ENCODE data around the gene UMPS.

DNA sequence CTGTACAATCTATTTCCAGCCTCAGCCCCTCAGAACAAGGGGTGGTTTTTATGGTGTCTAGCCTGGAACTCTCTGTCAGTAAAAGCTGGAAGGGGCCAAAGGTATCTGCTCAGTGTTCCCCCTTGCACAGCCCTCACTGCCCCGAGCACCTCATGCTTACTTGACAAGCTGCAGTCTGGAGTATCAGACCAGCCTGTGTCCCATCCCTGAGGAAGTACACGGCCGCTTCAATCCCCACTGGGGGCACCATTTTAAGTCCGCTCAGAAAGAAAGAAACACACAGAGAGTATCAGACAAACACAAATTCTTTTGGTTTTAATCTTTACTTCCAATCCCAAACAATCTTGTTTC is 32.4 kb downstream of the UMPS start:
- TF ChIP-seq, protein P1, sequence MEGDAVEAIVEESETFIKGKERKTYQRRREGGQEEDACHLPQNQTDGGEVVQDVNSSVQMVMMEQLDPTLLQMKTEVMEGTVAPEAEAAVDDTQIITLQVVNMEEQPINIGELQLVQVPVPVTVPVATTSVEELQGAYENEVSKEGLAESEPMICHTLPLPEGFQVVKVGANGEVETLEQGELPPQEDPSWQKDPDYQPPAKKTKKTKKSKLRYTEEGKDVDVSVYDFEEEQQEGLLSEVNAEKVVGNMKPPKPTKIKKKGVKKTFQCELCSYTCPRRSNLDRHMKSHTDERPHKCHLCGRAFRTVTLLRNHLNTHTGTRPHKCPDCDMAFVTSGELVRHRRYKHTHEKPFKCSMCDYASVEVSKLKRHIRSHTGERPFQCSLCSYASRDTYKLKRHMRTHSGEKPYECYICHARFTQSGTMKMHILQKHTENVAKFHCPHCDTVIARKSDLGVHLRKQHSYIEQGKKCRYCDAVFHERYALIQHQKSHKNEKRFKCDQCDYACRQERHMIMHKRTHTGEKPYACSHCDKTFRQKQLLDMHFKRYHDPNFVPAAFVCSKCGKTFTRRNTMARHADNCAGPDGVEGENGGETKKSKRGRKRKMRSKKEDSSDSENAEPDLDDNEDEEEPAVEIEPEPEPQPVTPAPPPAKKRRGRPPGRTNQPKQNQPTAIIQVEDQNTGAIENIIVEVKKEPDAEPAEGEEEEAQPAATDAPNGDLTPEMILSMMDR (IDR thresholded peaks at IDR 0.05), result no peak
- no peak for TF ChIP-seq POLR2A (IDR thresholded peaks at IDR 0.05)

All from esophagus squamous epithelium (tissue), 4 donors.